GM19395 (cell line): ENCODE data around the gene KLF16.
A peak's percentile ranks its signal among the peaks of the same experiment; 100 is the strongest.
"Not testable (repeated sequence)": the region's sequence is repeated elsewhere in the genome, so short reads cannot be mapped to it uniquely, and the experiment has no call there.

Experiments
- ATAC-seq: cut with Tn5 transposase; IDR thresholded peaks from one replicate; pipeline ENCODE4 v1.9.1; 2021; ENCODE audit warnings: mild to moderate bottlenecking, moderate library complexity; ENCODE audit not compliant: unreplicated experiment

The KLF16 gene

GRCh38 chr19:1884719-1885334 is 21.4 kb upstream of the KLF16 start:
- ATAC-seq: peak; percentile 31

DNA sequence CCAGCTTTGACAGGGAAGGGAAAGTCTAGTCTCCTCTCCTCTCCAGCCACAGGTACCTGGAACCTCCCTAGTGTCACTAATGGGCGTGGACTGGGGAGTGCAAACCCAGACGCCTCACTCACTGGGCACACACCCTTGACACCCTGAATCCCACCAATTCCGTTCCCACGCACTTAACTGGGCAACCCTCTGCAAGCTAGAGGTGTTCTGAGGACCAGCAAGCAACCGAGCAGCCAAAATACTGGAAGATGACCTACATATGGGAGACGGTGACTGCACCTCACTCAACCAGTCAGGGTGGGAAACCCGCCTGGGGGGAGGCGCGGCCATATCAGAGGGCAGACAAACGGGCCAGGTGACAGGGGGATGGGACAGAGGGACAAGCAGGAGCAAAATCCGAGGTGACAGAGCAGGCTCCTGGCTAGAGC is 20.9 kb upstream of the KLF16 start:
- no peak for ATAC-seq

DNA sequence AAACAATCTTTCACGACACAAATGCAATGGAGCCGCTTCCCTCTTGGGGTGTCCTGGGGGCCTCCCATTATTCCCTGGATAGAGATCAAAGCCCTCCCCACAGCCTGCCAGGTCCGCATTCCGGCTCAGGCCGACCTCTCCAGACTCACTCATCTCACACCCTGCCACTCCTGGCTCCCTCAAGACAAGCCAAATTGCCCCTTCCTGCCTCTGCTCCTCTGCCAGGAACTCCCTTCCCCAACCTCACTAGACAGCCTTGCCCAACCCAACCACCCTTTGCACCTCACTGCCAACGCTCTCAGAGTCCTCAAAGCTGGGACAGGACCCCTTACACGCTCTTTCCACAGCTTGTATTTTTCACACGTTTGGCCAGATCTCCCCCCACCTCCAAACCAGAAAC is 20.4 kb upstream of the KLF16 start:
- no peak for ATAC-seq

DNA sequence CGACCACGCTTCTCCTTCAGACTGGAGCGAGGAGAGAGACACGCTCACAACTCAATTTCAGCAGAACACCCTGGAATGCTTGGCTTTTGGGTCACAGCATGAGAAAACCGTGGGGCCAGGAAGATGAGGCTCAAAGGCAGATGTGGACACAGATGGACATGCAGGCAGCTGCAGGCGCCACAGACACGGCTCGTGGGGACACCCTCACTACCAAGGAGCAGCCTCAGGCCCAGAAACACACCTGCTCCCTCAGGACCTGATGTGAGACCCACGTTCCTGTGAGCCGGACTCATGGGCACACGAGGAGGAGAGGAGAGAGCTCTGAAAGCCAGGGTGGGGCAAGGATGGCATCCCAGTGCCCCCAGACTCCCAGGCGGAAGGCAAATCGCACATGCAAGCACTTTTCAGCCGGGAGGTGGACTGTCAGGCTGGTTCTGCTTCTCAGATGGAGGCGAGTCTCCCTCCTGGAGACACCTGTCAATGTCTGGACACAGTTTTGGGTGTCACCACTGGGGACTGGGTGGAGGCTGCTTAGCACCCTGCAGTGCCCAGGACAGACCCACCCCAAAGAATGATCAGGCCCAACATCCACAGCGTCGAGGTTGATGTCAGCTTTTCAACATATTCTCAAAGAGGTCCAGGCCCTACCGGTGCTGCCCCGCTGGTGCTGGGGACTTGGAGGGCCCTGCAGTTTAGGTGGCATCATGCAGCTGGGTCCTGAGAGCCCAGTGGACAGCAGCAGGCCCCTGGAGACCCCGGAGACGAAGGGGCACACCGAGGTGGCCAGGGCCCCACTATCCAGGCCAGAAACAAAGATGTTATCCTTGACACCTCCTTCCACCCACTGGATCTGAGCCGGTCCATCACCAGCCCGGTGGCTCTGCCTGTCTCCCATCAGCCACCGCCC is 19.7 kb upstream of the KLF16 start:
- no peak for ATAC-seq

GRCh38 chr19:1882089-1882785 is 18.9 kb upstream of the KLF16 start:
- ATAC-seq: no peak

GRCh38 chr19:1881393-1882088 is 18.2 kb upstream of the KLF16 start:
- ATAC-seq: not testable (repeated sequence)

- no peak for ATAC-seq
Measured at GRCh38 chr19:1880611-1881392, 17.4 kb upstream of the KLF16 start.

DNA sequence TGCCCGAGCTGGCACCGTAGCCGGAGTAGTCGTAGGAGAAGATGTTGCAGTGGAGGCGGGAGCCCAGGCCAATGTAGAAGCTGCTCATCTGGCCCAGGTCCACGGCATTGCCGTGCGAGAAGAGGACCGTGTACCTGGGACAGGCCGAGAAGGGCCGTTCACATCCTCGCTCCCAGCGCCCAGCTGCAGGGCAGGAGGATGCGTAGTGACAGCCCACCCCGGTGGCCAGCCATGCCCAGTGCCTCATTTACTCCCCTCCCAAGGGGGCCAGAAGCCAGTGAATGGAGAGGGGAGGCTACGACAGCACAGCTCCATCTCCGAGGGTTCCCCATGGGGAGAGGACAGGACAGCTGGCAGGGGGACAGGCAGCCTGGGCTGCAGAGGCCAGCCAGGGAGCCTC is 16.6 kb upstream of the KLF16 start:
- ATAC-seq: not testable (repeated sequence)

DNA sequence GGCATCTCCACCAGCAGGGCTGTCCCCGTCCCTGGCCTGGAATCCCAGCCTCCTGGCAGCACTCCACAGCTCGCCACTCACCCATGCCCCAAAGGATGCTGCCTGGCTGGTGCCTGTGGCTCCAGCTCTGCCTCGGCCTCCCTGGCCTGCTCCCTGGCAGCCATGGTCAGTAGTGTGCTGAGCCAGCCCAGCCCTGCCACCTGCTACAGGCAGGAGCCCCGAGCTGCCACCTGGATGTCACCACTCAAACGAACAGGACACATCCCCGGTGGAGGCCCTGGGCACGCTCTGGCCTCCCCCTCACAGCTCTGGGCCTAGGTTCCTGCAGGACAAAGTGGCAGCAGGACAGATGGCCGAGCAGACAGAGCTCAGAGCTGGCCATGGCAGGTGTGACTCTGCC is 15.2 kb upstream of the KLF16 start:
- ATAC-seq: not testable (repeated sequence)

GRCh38 chr19:1877280-1877660 is 13.9 kb upstream of the KLF16 start:
- ATAC-seq: not testable (repeated sequence)

GRCh38 chr19:1876496-1877279 is 13.3 kb upstream of the KLF16 start:
- peak; percentile 11 for ATAC-seq

- ATAC-seq: peak; percentile 86
Measured at GRCh38 chr19:1875646-1876495, 12.5 kb upstream of the KLF16 start.

GRCh38 chr19:1875265-1875645 is 11.9 kb upstream of the KLF16 start:
- not testable (repeated sequence) for ATAC-seq

DNA sequence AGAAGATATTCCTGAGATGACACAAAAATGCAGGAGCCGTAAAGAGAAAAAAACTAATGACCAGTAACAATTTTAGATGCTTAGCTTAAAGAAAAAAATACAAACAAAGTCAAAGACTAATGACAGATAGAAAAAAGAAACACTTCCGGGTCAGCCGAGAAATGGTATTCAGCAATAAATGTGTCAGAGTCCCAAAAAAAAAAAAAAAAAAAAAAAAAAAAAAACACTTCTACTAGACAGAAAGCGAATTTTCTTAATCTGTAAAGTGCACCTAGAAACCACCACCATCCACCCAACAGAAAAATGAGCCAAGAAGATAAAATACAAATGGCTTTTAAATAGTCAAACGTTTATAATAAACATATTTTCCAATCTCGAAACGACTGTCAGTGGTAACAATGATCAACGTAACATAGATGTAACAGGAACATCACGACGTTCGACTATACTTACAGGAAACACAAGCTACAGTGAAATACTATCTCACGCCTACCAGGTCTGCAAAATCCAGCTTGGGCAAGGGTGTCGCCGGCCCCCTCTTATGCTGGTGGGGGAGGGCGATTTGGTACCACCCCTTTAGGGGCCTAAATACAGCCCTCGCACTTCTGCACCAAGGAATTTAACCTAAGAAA is 11.3 kb upstream of the KLF16 start:
- no peak for ATAC-seq

- ATAC-seq: no peak
Measured at GRCh38 chr19:1873524-1874473, 10.4 kb upstream of the KLF16 start.

GRCh38 chr19:1872807-1873523 is 9.6 kb upstream of the KLF16 start:
- no peak for ATAC-seq
